Measurements from ENCODE around the gene RFX4. TPM values are rescaled to one million over a fixed set of nuclear protein-coding genes. Genes with fewer than 3 reads are reported as not detected.

Gene RFX4
- total RNA-seq, 1 experiment from 2014 or later, result not detected

DNA sequence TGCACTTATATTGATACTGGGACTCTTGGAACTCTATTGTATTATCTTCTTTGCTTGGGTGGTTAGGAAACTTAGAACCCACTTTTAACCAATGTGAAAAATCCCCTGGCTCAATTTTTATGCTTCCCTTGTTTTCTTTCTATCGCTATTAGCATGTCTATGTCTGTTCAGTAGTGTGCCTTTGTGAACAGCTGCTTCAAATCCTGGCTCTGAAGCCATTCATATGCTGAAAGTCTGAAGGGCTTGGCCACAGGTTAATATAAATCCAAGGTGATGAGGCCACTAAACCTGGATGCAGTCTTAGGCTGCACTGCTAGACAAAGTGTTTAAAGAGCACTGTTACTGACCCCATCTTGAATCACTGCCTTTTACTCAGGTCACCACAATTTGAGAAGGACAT lies 96.8 kb downstream of the RFX4 start:
- Histone ChIP-seq H4K20me1 (ENCODE audit: insufficient read depth) (no peaks in the 10 kb centered on the region), H3K4me2 (ENCODE audit: low read length) (no peak overlapping the region), H3K9me2 (ENCODE audit: insufficient read depth) (no peaks in the 10 kb centered on the region), H3K36me3 (ENCODE audit: control insufficient read depth in 1 of 2, insufficient read depth in 2 of 2, low read length in 2 of 2) (no peaks in the 10 kb centered on the region), H3K4me1 (ENCODE audit: control insufficient read depth in 1 of 2, insufficient read depth in 2 of 2, low read length in 2 of 2) (no peaks in the 10 kb centered on the region), H3K4me3 (replicated peaks in 1 of 2; ENCODE audit: low read depth in 1 of 2, low read length in 2 of 2) (no peak overlapping the region), H3K9ac (ENCODE audit: low read length) (no peak overlapping the region), H3K27ac (ENCODE audit: low read depth, low read length) (no peak overlapping the region), H3K79me2 (ENCODE audit: insufficient read depth, low read length) (no peaks in the 10 kb centered on the region), H3K9me3 (ENCODE audit: control insufficient read depth in 1 of 2, insufficient read depth in 1 of 2, low read depth in 1 of 2, low read length in 2 of 2) (no peaks in the 10 kb centered on the region), H2AFZ (ENCODE audit: low read depth, low read length, poor library complexity, severe bottlenecking) (no peak overlapping the region), H3K27me3 (ENCODE audit: insufficient read depth, low read length) (no peaks in the 10 kb centered on the region)
- POLR2A ChIA-PET, result no interaction called here
- no peak for TF ChIP-seq FOSL1 (IDR thresholded peaks at IDR 0.05; ENCODE audit: low read depth)
- TF ChIP-seq, protein P1, sequence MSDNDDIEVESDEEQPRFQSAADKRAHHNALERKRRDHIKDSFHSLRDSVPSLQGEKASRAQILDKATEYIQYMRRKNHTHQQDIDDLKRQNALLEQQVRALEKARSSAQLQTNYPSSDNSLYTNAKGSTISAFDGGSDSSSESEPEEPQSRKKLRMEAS (IDR thresholded peaks at IDR 0.05), result no peak
- no peak for TF ChIP-seq EZH2phosphoT487 (IDR thresholded peaks at IDR 0.05; ENCODE audit: borderline replicate concordance)
- no peak for TF ChIP-seq ZFX (IDR thresholded peaks at IDR 0.05)
- TF ChIP-seq TCF7L2 (IDR thresholded peaks at IDR 0.05; ENCODE audit: borderline replicate concordance, extremely low read depth, insufficient read depth, insufficient read length), result no peak
- no peak for TF ChIP-seq SRF (IDR thresholded peaks at IDR 0.05; ENCODE audit: low read depth)
- TF ChIP-seq, protein P2, sequence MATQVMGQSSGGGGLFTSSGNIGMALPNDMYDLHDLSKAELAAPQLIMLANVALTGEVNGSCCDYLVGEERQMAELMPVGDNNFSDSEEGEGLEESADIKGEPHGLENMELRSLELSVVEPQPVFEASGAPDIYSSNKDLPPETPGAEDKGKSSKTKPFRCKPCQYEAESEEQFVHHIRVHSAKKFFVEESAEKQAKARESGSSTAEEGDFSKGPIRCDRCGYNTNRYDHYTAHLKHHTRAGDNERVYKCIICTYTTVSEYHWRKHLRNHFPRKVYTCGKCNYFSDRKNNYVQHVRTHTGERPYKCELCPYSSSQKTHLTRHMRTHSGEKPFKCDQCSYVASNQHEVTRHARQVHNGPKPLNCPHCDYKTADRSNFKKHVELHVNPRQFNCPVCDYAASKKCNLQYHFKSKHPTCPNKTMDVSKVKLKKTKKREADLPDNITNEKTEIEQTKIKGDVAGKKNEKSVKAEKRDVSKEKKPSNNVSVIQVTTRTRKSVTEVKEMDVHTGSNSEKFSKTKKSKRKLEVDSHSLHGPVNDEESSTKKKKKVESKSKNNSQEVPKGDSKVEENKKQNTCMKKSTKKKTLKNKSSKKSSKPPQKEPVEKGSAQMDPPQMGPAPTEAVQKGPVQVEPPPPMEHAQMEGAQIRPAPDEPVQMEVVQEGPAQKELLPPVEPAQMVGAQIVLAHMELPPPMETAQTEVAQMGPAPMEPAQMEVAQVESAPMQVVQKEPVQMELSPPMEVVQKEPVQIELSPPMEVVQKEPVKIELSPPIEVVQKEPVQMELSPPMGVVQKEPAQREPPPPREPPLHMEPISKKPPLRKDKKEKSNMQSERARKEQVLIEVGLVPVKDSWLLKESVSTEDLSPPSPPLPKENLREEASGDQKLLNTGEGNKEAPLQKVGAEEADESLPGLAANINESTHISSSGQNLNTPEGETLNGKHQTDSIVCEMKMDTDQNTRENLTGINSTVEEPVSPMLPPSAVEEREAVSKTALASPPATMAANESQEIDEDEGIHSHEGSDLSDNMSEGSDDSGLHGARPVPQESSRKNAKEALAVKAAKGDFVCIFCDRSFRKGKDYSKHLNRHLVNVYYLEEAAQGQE (IDR thresholded peaks at IDR 0.05; ENCODE audit: low read depth), result no peak
- TF ChIP-seq, protein P3, sequence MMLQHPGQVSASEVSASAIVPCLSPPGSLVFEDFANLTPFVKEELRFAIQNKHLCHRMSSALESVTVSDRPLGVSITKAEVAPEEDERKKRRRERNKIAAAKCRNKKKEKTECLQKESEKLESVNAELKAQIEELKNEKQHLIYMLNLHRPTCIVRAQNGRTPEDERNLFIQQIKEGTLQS (IDR thresholded peaks at IDR 0.05), result no peak
- TF ChIP-seq JUND (IDR thresholded peaks at IDR 0.05), result no peak
- no peak for TF ChIP-seq ZNF274 (IDR thresholded peaks at IDR 0.05; ENCODE audit: low read depth, low read length)
- TF ChIP-seq EGR1 (IDR thresholded peaks at IDR 0.05; ENCODE audit: low read depth), result no peak
- TF ChIP-seq, protein P4, sequence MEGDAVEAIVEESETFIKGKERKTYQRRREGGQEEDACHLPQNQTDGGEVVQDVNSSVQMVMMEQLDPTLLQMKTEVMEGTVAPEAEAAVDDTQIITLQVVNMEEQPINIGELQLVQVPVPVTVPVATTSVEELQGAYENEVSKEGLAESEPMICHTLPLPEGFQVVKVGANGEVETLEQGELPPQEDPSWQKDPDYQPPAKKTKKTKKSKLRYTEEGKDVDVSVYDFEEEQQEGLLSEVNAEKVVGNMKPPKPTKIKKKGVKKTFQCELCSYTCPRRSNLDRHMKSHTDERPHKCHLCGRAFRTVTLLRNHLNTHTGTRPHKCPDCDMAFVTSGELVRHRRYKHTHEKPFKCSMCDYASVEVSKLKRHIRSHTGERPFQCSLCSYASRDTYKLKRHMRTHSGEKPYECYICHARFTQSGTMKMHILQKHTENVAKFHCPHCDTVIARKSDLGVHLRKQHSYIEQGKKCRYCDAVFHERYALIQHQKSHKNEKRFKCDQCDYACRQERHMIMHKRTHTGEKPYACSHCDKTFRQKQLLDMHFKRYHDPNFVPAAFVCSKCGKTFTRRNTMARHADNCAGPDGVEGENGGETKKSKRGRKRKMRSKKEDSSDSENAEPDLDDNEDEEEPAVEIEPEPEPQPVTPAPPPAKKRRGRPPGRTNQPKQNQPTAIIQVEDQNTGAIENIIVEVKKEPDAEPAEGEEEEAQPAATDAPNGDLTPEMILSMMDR (IDR thresholded peaks at IDR 0.05 in 2 of 3, conservative IDR thresholded peaks at IDR 0.05 in 1 of 3; ENCODE audit: borderline replicate concordance in 1 of 3, insufficient read depth in 1 of 3, low read depth in 2 of 3, low read length in 2 of 3), result no peak
- TF ChIP-seq RAD21 (IDR thresholded peaks at IDR 0.05; ENCODE audit: low read depth), result no peak
- no peak for TF ChIP-seq SIN3A (IDR thresholded peaks at IDR 0.05; ENCODE audit: low read depth)
- no peak for TF ChIP-seq YY1 (IDR thresholded peaks at IDR 0.05; ENCODE audit: extremely low read depth, insufficient replicate concordance, low read depth, low read length)
- ATAC-seq (no peak), DNase-seq (ENCODE audit: low read depth, low spot score) (no peak)
- RAD21 ChIA-PET (ENCODE audit: low non-redundant PET in 1 of 2, low total read pairs in 2 of 2, uncharacterized antibody in 2 of 2, unreplicated experiment in 2 of 2), result no interaction called here
- CTCF ChIA-PET, result no interaction called here
- no TSS peak for BruUV-seq (replicated peaks)
- intact Hi-C loops (cut with micrococcal nuclease), result no loop called here

All from HCT116 (cell line).